GM20431 (cell line): ENCODE data around the gene PIP5K1A.

ENCODE experiments used
- in situ Hi-C: fragments of 300-500 bp; cut with MseI, MboI; formaldehyde crosslinking; loops from one replicate; pipeline ENCODE4 v1.15.0; 2020; ENCODE audit warnings: low sequenced_read_pairs; ENCODE audit not compliant: unreplicated experiment

The PIP5K1A gene

DNA sequence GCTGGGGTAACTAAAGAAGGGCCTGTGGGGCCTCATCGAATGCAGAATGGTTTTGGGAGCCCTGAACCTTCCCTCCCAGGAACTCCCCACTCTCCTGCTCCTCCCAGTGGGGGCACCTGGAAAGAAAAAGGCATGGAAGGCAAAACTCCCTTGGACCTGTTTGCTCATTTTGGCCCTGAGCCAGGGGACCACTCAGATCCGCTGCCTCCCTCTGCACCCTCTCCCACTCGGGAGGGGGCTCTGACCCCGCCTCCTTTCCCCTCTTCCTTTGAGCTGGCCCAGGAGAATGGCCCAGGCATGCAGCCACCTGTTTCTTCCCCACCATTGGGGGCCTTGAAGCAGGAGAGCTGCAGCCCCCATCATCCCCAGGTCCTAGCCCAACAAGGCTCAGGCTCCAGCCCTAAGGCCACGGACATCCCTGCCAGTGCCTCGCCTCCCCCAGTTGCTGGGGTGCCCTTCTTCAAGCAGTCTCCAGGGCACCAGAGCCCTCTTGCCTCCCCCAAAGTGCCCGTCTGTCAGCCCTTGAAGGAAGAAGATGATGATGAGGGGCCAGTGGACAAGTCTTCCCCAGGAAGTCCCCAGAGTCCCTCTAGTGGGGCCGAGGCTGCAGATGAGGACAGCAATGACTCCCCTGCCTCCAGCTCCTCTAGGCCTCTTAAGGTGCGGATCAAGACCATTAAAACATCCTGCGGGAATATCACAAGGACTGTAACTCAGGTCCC lies 88.4 kb downstream of the PIP5K1A start:
- in situ Hi-C loops, result no loop called here

DNA sequence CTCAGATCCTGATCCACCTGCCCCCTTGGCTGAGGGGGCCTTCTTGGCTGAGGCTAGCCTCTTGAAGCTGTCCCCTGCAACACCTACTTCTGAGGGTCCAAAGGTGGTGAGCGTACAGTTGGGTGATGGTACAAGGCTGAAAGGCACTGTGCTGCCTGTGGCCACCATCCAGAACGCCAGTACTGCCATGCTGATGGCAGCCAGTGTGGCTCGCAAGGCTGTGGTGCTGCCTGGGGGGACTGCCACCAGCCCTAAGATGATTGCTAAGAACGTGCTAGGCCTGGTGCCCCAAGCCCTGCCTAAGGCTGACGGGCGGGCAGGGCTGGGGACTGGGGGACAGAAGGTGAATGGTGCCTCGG lies 89.0 kb downstream of the PIP5K1A start:
- in situ Hi-C loops, result no loop called here

DNA sequence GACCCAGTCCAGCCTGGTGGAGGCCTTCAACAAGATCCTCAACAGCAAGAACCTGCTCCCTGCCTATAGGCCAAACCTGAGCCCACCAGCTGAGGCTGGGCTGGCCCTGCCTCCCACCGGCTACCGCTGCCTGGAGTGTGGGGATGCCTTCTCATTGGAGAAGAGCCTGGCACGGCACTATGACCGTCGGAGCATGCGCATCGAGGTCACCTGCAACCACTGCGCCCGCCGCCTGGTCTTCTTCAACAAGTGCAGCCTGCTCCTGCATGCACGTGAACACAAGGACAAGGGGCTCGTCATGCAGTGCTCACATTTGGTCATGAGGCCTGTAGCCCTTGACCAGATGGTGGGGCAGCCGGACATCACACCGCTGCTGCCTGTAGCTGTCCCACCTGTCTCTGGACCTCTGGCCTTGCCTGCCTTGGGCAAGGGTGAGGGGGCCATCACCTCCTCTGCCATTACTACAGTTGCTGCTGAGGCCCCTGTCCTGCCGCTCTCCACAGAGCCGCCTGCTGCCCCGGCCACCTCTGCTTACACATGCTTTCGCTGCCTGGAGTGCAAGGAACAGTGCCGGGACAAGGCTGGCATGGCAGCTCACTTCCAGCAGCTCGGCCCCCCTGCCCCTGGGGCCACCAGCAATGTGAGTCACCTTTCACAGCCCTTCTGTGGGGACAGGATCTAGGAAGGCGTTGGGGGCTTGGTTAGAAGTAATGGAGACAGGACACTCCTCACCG lies 89.6 kb downstream of the PIP5K1A start:
- in situ Hi-C loops, result no loop called here

DNA sequence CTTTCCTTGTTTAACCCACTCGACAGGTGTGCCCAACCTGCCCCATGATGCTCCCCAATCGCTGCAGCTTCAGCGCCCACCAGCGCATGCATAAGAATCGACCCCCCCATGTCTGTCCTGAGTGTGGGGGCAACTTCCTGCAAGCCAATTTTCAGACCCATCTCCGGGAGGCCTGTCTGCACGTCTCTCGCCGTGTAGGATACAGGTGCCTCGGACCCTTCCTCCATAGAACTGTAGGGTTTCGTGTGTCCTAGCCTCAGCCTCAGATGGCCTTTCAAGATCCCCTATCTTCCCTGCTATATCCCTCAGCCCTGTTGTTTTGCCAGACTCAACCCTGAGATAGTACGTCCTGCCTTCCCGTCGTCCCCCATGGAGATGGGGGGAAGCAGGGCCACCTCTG lies 90.2 kb downstream of the PIP5K1A start:
- in situ Hi-C loops, result no loop called here

DNA sequence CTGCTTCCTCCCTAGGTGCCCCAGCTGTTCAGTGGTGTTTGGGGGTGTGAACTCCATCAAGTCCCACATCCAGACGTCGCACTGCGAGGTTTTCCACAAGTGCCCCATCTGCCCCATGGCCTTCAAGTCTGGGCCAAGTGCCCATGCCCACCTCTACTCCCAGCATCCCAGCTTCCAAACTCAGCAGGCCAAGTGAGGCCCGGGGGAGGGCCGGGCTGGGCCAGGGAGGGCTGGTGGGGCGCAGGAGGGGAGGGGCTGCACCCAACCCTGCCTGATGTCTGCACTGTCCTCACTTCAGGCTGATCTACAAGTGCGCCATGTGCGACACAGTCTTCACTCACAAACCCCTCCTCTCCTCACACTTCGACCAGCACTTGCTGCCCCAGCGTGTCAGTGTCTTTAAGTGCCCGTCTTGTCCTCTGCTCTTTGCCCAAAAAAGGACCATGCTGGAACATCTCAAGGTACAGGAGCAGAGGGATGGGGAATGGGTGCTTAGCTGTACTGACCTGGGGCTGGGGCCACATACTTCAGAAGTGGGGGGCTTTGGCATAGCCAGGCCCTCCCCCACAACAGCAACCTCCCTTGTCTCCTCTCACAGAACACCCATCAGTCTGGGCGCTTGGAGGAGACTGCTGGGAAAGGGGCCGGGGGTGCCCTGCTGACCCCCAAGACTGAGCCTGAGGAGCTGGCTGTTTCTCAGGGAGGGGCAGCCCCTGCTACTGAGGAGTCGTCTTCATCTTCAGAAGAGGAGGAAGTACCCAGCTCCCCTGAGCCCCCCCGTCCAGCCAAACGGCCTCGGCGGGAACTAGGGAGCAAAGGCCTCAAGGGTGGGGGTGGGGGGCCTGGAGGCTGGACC lies 91.0 kb downstream of the PIP5K1A start:
- in situ Hi-C loops, result no loop called here

DNA sequence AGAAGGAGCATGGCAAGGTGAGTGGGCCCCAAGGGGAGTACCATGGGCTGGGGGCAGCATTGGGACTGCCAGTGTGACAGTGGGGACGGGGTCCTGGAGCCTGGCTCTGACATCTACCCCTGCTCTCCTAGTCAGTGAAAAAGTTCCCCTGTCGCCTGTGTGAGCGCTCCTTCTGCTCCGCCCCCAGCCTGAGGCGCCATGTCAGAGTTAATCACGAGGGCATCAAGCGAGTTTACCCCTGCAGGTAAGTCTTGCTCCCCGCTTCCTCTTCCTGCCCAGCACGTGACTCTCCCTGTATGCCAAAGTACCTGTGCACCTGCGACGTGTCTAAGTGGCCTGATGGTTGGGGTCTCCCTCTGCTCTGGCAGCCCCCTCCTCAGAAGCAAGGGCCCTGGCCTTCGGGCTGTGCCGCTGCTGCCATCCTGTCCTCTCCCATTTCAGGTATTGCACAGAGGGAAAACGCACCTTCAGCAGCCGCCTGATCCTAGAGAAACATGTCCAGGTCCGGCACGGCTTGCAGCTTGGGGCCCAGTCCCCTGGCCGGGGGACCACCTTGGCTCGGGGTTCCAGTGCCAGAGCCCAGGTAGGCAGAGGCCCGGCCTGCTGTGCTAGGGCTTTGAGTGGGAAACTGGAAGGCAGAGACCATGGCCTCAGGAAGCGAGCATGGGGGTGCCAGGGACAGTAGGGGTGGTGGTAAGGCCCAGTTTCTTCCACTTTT lies 91.8 kb downstream of the PIP5K1A start:
- in situ Hi-C loops, result no loop called here

DNA sequence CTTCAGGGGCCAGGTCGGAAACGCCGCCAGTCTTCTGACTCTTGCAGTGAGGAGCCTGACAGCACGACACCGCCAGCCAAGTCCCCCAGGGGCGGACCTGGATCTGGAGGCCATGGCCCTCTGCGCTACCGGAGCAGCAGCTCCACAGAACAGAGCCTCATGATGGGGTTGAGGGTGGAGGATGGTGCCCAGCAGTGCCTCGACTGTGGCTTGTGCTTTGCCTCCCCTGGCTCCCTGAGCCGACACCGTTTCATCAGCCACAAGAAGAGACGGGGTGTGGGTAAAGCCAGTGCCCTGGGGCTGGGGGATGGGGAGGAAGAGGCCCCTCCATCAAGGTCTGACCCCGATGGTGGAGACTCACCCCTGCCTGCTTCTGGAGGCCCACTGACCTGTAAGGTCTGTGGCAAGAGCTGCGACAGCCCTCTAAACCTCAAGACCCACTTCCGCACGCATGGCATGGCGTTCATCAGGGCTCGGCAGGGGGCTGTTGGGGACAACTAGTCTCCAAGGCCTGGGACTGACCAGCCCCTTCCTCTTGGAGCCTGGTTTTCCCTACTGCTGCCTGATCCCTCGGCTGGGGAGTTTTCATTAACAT lies 92.5 kb downstream of the PIP5K1A start:
- in situ Hi-C loops, result no loop called here

DNA sequence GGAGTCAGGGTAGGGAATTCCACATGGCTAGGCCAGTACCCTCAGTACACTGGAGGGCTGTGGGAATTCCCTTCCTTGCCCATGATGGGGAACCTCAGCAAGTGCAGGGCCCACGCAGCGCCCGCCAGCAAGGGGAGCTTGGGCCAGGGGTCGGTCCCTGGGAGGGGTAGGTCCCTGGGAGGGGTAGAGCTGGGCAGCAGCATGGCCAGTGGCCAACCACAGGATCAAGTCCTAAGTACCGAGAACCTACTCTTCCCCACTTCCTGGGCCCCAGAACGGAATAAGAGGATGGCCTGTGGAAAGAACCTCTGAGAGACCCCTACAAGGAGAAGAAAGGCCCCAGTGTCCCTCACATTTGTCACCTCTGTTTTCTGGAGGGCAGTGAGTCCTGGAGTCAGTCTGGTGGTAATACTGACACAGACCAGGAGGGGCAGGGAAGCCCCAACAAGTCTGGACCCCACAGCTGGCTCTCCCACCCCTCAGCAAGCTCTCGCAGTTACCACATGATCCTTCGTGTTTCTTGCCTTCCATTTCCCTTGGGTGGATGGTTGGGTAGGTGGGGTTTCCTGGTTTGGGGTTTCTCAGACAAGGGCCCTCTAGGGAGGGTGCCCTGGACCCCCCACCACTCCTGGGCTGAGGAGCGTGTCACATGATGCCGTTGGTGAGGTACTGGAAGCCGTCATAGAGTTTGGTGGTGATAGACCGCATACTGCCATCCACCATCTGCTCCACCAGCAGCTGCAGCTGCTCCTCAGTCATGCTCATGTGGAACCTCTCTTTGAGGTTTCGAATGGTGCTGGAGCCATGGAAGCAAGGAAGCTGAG lies 94.1 kb downstream of the PIP5K1A start:
- in situ Hi-C loops, result no loop called here

DNA sequence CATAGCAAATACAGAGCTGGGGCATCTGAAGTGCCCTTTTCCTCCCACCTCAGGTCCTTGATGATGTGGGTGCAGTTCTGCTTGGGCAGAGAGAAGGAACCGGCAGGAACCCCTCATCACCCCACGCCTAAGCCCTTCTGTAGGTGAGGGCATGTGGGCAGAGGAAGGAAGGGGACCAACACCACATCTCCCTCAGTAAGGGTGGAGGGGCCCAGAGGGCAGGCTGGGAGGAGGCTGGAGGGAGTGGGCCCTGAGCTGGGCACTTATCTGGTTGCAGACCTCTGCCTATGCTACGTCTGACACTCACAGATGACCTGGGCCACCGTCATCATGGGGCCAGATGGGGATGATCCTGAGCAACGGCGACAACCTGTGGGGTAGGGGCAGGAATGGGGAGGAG lies 94.7 kb downstream of the PIP5K1A start:
- in situ Hi-C loops, result no loop called here

DNA sequence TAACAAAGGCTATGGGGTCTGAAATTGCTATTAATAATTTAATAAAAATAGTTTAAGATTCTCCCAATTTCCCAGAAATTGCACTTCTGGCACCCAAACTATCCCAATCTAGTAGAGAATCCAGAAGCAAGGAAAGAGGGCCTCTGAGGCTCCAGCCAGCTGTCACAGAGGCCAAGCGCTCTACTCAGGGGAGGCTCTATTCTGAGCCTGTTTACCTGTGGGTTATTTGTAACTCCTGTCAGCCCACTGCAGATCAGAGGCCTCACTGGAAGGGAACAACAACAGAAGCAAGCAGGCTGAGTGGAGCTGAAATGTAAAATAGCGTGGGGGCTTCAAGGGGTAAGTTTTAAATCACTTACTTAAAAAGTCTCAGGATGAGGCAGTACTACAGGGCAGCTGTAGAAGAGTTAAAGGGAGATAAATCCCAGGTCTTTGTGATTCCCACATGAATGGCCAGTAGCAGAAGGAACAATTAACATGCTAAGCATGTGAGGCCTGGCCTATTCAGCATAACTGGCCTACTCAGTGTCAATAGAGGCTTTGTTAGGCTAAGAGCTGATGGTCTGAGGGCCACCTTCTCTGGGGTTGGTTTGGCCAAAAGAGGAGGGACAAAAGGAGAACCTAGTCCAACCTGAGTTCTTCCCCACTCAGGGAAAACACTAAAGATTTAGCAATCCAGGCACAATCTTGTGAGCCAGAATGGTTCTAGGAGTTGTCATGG lies 96.5 kb downstream of the PIP5K1A start:
- in situ Hi-C loops, result no loop called here
